NCI-H2029 (cell line): ENCODE measurements around the gene DGUOK.
"Not testable (repeated sequence)": the region's sequence is repeated elsewhere in the genome, so short reads cannot be mapped to it uniquely, and the experiment has no call there.

Source experiments
- DNase-seq: peaks from one replicate; lab custom pipeline; 2025; lab: John Stamatoyannopoulos, UW

The DGUOK gene

GRCh38 chr2:73926493-73927327, at the start of gene DGUOK:
TSS of gene DGUOK (plus strand) at chr2:73926880. CDS start at chr2:73926911, 31 bp downstream.
- DNase-seq = peak; percentile 98

- peak; percentile 81 for DNase-seq
Observed at GRCh38 chr2:73877071-73877802, 49.4 kb upstream of the DGUOK start.

- not testable (repeated sequence) for DNase-seq
Observed at GRCh38 chr2:73877984-73878383, 48.7 kb upstream of the DGUOK start.

- no peak for DNase-seq
Observed at GRCh38 chr2:73885406-73885805, 41.3 kb upstream of the DGUOK start.

GRCh38 chr2:73886357-73886756, 40.3 kb upstream of the DGUOK start:
- no peak for DNase-seq

- DNase-seq = not testable (repeated sequence)
Observed at GRCh38 chr2:73887596-73888353, 38.9 kb upstream of the DGUOK start.

- DNase-seq = no peak
Observed at GRCh38 chr2:73888388-73888787, 38.3 kb upstream of the DGUOK start.

GRCh38 chr2:73889206-73889605, 37.5 kb upstream of the DGUOK start:
- no peak for DNase-seq

- no peak for DNase-seq
Observed at GRCh38 chr2:73890301-73891092, 36.2 kb upstream of the DGUOK start.

- no peak for DNase-seq
Observed at GRCh38 chr2:73891276-73891901, 35.3 kb upstream of the DGUOK start.

- DNase-seq = no peak
Observed at GRCh38 chr2:73892631-73893329, 33.9 kb upstream of the DGUOK start, which contains the start of gene ACTG2. TSS of gene ACTG2 (plus strand) at chr2:73893008. CDS start at chr2:73901312, 8,304 bp downstream.

GRCh38 chr2:73893764-73894474, 32.8 kb upstream of the DGUOK start:
- DNase-seq = no peak

- no peak for DNase-seq
Observed at GRCh38 chr2:73894475-73894850, 32.2 kb upstream of the DGUOK start.

- DNase-seq = no peak
Observed at GRCh38 chr2:73894877-73895276, 31.8 kb upstream of the DGUOK start.

GRCh38 chr2:73895473-73895872, 31.2 kb upstream of the DGUOK start:
- DNase-seq = no peak

GRCh38 chr2:73896362-73897239, 30.1 kb upstream of the DGUOK start:
- DNase-seq = no peak

- DNase-seq = no peak
Observed at GRCh38 chr2:73897240-73897583, 29.5 kb upstream of the DGUOK start.

GRCh38 chr2:73897934-73898333, 28.7 kb upstream of the DGUOK start:
- DNase-seq = no peak

GRCh38 chr2:73899801-73900336, 26.8 kb upstream of the DGUOK start:
- DNase-seq = no peak
